Activated CD8-positive, alpha-beta memory T cell treated with anti-CD3 and anti-CD28 coated beads, Interleukin-2, amount 50 U/mL, for 4 hours (primary cell): ENCODE results near the gene KPNA2.
"Not testable (repeated sequence)": the region's sequence is repeated elsewhere in the genome, so short reads cannot be mapped to it uniquely, and the experiment has no call there.

ENCODE experiments used
- DNase-seq: peaks from one replicate; pipeline ENCODE4 v3.0.0-alpha.2; 2020

KPNA2 gene

DNA sequence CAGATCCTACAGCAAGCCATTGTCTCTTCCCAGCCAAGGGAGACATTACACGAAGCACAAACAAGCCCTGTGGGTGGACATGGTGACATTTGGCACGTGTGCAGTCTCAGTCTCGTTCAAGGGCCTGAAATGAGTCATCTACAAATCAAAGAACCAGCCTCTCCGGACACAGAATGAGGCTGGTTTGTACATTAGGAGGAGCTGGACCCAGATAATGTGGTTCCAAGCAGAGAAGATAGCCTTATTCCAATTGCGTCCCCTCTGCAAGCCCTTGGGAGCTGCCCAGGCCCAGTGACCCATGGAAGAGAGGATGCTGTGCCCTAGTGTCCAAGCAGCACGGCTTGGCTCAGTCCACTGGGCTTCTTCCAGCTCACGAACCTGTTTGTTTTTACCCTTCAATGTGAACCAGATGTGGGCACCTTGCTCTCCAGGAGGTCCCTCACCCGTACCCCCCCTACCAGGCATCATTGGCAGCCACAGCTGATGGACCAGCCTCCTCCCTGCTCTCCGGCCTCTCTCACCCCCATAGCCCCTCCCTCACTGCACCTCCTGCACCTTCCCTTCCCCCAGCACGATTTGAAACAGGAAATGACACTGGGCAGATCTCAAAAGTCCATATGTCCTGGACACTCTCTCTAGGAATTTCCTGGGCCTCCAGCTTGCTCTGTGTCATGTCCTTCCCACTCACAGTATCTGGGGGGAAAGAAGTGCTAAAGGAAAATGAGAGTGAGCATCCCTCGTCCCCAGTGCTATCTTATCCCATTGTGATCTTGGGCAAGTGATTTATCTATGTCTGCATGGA lies 26.2 kb downstream of the KPNA2 start:
- DNase-seq: no peak

DNA sequence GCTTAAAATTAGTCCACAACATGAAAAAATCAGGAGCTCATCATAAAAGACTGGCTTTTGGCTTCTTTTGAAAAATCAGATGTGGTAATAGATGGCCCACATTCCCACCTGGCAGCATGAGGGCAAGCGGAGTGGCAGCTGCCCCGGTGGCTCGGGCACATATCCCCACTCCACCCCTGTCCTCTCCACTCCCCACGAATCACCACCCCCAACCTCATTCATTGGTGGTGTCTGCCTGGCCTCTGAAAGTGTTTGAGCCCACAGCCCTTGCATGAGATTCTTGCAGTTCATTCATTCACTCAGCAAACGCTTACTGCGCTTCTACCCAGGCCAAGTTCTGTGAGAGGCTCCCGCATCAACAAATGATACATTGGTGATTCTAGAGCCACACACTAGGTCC lies 29.8 kb downstream of the KPNA2 start:
- not testable (repeated sequence) for DNase-seq

DNA sequence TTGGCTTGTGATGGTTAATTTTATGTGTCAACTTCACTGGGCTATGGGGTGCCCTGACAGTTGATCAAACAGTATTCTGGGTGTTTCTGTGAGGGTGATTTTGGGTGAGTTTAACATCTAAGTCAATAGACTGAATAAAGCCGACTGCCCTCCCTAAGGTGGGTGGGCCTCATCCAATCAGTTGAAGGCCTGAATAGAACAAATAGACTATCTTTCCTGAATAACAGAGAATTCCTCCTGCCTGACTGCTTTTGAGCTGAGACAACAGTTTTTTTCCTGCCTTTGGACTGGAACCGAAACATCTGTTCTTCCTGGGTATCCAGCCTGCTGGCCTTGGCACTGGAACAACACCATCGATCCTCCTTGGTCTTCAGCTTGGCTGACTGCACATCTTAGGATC lies 33.0 kb downstream of the KPNA2 start:
- not testable (repeated sequence) for DNase-seq

DNA sequence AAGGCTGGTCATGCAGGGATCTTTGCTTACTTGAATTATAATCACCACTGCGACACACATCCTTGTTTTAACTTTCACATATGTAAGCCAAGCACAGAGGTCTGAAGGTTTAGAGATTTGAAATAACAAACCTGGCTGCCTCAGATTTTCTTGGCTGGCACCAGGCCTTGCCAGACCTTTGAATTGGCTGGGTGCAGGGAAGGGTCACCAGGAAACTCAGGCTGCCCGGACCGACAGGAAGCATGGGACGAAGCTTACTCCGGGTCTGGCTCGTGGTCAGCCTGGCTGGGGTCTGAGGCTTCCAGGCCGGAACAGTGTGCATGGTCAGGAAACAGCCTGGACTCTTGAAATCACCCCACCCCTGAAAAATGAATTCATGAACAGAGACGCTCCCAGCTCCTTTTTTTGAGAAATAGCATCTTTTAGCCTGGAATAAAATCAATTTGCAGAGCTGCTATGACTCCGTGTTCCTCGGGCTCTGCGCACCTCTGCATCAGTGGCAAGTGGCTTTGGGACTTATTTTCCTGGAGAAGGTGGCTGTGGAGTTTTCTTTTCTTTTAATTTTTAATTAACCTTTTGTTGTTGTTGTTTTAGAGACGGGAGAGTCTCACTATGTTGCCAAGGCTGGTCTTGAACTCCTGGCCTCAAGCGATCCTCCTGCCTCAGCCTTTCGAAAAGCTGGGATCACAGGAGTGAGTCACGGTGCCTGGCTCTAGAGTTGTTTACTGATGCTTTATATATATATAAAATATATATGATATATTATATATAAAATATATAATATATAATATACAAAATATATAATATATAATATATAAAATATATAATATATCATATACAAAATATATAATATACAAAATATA lies 35.3 kb downstream of the KPNA2 start:
- not testable (repeated sequence) for DNase-seq

DNA sequence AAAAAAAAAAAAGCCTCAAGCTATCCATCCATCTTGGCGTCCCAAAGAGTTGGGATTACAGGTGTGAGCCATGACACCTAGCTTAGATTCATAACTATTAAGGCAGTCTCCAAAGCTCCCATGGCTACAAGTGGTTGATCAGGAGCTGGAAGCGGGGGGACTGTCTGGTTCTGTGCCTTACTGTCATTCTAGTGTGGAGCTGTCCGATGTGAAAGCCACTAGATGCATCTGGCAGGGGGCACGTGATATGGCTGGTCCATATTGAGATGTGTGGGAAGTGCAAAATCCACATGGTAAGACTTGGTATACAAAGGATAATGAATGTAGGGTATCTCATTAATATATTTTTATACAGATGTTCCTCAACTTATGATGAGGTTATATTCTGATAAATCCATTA lies 38.7 kb downstream of the KPNA2 start:
- no peak for DNase-seq

DNA sequence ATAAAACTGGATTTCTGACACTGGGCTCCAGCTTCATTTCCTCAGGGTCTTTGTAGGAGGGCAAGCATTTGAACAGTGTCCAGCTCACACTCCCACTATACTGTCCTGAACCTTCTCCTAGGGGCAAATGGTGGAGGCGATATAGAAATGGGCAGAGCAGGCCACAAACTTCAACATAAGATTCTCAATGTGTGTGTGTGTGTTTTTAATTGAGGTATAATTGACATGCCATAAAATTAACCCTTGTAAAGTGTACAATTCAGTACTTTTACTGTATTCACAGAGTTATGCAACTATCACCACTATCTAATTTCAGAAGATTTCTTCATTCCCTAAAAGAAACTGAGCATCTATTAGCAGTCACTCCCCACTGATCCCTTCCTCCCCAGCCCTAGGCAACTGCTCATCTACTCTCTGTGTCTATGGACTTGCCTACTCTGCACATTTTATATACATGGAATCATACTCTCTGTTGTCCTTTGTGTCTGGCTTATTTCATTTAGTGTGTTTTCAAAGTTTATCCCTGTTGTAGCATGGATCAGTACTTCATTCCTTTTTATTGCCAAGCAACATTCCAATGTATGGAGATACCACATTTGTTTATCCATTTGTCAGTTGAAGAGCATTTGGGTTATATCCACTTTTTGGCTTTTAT lies 40.5 kb downstream of the KPNA2 start:
- not testable (repeated sequence) for DNase-seq

DNA sequence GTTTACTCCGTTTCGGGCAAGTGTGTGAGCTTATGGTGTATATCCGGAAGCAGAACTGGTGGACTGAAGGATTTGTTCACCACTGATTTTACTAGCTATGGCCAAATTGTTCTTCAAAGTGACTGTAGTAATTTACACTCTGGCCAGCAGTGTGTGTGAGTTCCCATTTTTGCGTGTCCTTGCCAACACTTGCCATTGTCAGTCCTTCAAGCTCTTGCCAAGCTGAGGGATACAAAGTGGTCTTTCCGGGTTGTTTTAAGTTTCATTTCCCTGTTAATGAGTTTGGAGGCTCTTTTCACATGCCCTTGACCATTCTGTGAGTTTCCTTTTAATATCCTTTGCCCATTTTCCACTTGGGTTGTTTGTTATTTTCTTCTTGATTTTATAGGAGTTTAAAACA lies 42.0 kb downstream of the KPNA2 start:
- DNase-seq: not testable (repeated sequence)

DNA sequence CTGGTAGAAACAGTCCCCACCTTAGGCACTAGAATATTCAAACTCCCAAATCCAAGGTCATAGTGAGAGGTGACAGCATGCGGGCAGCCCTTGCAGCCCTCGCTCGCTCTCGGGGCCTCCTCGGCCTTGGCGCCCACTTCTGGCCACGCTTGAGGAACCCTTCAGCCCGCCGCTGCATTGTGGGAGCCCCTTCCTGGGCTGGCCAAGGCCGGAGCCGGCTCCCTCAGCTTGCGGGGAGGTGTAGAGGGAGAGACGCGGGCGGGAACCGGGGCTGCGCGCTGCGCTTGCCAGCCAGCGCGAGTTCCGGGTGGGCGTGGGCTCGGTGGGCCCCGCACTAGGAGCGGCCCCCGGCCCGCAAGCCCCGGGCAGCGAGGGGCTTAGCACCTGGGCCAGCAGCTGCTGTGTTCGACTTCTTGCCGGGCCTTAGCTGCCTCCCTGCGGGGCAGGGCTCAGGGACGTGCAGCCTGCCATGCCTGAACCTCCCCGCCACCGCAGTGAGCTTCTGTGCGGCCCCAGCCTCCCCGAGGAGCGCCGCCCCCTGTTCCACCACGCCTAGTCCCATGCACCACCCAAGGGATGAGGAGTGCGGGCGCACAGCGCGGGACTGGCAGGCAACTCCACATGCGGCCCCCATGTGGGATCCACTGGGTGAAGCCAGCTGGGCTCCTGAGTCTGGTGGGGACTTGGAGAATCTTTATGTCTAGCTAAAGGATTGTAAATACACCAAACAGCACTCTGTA lies 45.0 kb downstream of the KPNA2 start:
- no peak for DNase-seq

DNA sequence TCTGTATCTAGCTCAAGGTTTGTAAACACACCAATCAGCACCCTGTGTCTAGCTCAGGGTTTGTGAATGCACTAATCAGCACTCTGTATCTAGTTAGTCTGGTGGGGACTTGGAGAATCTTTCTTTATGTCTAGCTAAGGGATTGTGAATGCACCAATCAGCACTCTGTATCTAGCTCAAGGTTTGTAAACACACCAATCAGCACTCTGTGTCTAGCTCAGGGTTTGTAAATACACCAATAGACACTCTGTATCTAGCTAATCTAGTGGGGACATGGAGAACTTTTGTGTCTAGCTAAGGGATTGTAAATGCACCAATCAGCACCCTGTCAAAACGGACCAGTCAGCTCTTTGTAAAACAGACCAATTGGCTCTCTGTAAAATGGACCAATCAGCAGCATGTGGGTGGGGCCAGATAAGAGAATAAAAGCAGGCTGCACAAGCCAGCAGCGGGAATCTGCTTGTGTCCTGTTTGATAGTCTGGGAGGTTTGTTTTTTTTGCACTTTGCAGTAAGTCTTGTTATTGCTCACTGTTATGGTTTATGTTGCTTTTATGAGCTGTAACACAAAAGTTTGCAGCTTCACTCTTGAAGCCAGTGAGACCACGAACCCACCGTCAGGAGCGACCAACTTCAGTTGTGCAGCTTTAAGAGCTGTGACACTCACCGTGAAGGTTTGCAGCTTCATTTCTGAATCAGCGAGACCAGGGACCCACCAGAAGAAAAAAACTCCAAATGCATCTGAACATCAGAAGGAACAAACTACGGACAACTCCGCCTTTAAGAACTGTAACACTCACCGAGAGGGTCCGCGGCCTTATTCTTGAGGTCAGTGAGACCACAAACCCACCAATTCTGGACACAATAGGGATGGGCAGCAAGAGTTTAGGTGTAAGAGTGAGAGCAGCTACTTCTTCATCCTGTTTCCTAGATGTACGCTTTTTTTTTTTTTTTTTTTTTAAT lies 46.0 kb downstream of the KPNA2 start:
- not testable (repeated sequence) for DNase-seq

DNA sequence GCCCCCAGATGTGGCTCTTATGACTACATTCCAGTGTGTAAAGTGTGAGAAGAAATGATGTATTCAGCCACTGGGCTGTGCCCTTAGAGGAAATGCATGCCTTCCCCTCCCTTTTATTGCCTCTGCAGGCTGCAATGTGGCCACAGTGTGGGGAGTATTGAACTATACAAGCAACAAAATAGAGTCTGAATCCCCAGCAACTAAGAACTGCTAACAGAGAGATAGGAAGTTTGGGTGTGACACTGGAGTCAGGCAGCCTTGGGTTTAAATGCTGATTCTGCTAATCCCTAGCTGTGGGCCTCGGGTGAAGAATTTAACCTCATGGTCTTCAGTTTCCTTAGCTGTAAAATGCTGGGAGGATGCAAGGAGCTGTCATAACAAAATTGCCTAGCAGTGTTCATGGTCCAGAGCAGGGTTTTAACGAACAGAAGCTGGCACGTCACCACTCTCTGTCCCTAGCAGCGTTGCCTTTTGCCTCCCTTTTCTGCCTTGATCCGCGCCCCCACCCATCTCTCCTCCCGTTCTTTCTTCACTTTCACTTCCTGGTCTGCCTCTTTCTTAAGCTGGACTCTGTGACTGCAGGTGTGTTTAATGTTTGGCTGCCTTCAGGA lies 50.3 kb downstream of the KPNA2 start:
- DNase-seq: no peak

DNA sequence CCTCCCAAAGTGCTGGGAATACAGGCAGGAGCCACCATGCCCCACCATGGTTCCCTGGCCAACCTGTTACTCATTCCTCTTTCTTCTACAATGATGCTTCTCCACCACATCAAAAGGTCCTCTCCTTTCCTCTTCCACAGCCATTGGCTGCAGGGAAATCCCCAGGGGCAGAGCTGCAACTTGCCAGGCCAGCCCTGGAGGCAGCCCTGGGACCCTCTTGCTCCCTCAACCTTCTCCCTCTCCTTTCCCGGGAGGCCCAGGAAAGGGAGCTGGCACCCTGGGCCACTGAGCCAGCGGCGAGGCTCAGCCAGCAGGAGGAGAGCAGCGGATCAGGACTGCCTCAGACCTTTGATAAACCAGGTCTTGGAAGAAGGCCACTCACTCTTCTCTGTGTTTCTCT lies 51.1 kb downstream of the KPNA2 start:
- not testable (repeated sequence) for DNase-seq

DNA sequence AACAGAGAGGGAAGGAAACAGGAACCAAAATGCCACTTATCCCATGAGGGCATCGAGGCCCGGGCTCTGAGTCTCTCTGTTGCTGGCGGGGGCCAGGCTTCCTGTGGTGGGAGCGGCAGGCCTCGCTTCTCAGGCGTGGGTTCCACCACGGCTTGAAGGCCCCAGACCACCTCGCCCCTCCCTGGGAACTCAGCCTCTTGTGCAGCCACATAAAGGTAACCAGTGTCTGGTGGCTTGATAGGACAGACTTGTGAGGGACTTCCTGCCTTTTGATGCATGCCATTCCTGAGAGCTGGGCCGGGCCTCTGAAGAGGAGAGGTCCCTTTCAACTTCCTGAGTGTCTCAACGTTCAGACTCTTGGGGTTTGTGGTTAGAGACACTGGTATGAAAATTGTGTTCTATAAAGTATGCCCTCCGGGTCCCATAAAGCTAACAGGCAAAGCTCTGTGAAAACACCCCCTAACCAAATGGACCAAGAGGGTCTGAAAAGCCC lies 51.6 kb downstream of the KPNA2 start:
- peak; percentile 47 for DNase-seq

DNA sequence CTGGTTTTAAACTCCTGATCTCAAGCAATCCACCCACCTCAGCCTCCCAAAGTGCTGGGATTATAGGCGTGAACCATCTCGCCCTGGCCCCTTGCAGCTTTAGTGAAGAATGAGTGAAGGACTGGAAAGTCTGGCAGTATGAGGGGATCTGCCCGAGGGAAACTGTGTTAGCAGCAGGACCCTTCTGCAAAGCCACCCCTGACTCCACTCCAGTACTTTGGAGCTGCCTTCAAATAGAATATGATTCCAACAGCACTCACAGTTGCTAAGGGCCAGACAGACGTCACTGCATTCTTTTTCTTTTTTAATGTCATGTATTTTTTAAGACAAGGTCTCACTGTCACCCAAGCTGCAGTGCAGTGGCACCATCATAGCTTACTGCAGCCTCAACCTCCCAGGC lies 52.3 kb downstream of the KPNA2 start:
- no peak for DNase-seq

DNA sequence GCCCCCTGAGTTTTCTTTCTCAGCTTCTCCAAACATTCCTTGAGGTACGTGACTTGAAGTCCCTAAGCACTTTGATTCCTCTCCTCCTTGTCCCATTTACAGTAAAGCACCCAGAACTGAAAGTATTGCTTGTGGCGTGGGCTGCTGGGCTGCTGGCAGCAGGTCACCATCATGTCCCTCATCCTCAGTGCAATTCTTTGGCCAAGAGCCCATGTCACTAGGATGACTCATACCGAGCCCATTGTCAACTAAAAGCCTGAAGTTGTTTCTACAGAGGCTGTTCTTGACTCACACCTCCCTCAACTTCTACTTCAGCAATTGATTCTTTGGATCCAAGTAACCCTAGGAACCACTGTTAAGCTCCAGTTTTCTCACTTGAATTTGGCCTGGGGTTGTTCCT lies 54.3 kb downstream of the KPNA2 start:
- peak; percentile 26 for DNase-seq

DNA sequence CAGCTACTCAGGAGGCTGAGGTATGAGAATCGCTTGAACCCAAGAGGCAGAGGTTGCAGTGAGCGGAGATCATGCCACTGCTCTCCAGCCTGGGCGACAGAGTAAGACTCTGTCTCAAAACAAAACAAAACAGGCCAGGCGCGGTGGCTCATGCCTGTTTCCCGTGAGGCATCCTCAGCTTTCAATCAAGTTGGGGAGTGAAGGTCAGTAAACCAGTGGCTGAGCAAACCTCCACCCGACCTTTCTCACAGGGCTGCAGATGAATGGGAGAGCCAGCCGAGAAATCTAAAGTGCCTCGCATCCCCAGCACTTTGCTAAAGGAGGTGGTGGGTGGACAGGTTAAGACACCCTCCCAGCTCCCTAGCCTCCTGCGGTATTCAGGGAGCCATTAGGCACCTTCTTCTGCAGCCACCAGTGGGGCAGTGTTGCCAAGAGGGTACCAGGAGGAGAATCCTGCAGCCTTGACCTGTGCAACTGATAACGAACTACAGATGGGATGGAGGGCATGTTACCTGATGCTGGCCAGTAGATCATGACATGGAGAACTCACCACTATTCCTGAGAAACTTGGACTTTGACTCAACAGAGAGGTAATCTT lies 59.0 kb downstream of the KPNA2 start:
- no peak for DNase-seq

DNA sequence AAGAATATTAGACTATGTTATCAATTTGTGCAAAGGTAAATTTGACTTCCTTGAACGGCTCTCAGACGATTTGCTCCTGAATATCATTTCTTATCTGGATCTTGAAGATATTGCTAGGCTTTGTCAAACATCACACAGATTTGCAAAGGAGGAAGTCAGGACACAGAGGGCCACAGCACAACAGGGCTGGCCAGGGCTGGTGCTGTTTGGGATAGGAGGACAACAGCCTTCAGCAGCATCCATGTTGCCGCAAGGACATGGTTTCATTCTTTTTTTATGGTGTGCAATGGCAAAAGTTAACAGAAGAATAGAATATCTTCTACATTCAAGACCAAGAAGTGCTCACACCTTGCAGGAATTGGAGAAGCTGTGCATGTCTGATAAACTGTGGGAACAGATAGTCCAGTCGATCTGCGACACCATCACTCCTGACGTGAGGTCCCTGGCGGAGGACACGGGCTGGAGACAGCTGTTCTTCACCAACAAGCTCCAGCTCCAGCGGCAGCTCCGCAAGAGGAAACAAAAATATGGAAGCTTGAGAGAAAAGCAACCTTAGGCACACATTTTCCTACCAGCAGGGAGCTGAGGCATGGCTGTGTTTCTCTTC lies 59.8 kb downstream of the KPNA2 start:
- no peak for DNase-seq

DNA sequence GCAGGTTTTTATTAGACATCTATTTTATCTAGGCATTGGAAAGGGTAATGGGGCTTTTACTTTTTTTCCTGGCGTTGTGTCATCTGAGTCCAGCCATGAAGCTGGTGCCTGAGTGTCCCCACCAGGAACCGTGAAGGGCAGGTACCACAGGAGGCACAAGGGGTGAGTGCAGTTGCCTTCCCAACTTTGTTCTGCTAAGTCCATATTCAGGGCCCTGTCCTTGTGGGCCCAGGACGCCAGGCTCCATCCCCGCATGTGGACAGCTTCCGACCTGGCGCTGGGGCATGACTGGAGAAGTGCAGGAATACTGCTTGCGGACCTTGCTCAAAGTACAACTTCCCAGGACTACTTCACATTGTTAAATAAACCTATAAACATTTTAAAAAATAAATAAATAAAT lies 60.6 kb downstream of the KPNA2 start:
- no peak for DNase-seq
